Loucy (cell line): ENCODE results near the gene SEMA6D.

Experiments
- H2AFZ ChIP-seq: fragments of 200-600 bp; sonication (generic); 2 replicates; pipeline ENCODE4 v1.6.0; 2016; ENCODE audit warnings: antibody characterized with exemption, mild to moderate bottlenecking, low read length, moderate library complexity
- H3F3A ChIP-seq: fragments of 200-600 bp; 2 replicates; pipeline ENCODE4 v1.6.0; 2016; ENCODE audit warnings: antibody characterized with exemption, low read depth, mild to moderate bottlenecking
- H3K27me3 ChIP-seq: fragments of 200-600 bp; sonication (generic); 2 replicates; pipeline ENCODE4 v1.6.1; 2014; ENCODE audit warnings: low read length, mild to moderate bottlenecking; ENCODE audit not compliant: insufficient read depth, poor library complexity, severe bottlenecking
- H3K36me3 ChIP-seq: fragments of 200-600 bp; sonication (generic); 2 replicates; pipeline ENCODE4 v1.6.1; 2016; ENCODE audit warnings: low read length; ENCODE audit not compliant: insufficient read depth
- H3K4me1 ChIP-seq: fragments of 200-600 bp; sonication (generic); 2 replicates; pipeline ENCODE4 v1.5.1; 2014; ENCODE audit warnings: low read length, mild to moderate bottlenecking; ENCODE audit not compliant: insufficient read depth, poor library complexity, severe bottlenecking
- H3K4me2 ChIP-seq: fragments of 200-600 bp; sonication (generic); 2 replicates; pipeline ENCODE4 v1.6.0; 2014; ENCODE audit warnings: antibody characterized with exemption, low read length, low read depth, mild to moderate bottlenecking; ENCODE audit not compliant: poor library complexity, severe bottlenecking
- H3K4me3 ChIP-seq: fragments of 200-600 bp; sonication (generic); 2 replicates; pipeline ENCODE4 v1.5.1; 2014; ENCODE audit warnings: low read length, mild to moderate bottlenecking, mixed read lengths; ENCODE audit not compliant: poor library complexity, severe bottlenecking
- H3K79me2 ChIP-seq: fragments of 200-600 bp; sonication (generic); 2 replicates; pipeline ENCODE4 v1.6.1; 2014; ENCODE audit warnings: low read length; ENCODE audit not compliant: insufficient read depth
- H3K9ac ChIP-seq: fragments of 200-600 bp; sonication (generic); 2 replicates; pipeline ENCODE4 v1.6.0; 2014; ENCODE audit warnings: mild to moderate bottlenecking, low read depth, low read length, moderate library complexity; ENCODE audit not compliant: poor library complexity, severe bottlenecking
- H3K9me2 ChIP-seq: fragments of 200-600 bp; sonication (generic); replicated peaks from 2 replicates; pipeline ENCODE4 v1.6.1; 2016; ENCODE audit warnings: low read depth, low read length, mixed read lengths
- H3K9me3 ChIP-seq: fragments of 200-600 bp; sonication (generic); 2 replicates; pipeline ENCODE4 v1.6.1; 2014; ENCODE audit warnings: mild to moderate bottlenecking, antibody characterized with exemption, low read length, low read depth; ENCODE audit not compliant: insufficient read depth
- H4K20me1 ChIP-seq: fragments of 200-600 bp; sonication (generic); 2 replicates; pipeline ENCODE4 v1.6.0; 2014; ENCODE audit warnings: antibody characterized with exemption, low read length, mild to moderate bottlenecking; ENCODE audit not compliant: insufficient read depth, poor library complexity, severe bottlenecking
- EZH2phosphoT487 ChIP-seq: fragments of 200-600 bp; IDR thresholded peaks from 2 replicates; pipeline ENCODE4 v1.6.1; 2018; ENCODE audit warnings: antibody characterized with exemption, mild to moderate bottlenecking, moderate library complexity, borderline replicate concordance
- TF ChIP-seq, protein P1 (sequence below): fragments of 200-600 bp; sonication (generic); conservative IDR thresholded peaks from 2 replicates; pipeline ENCODE4 v1.5.1; 2014; ENCODE audit warnings: mild to moderate bottlenecking, antibody characterized with exemption, low read length

The SEMA6D gene

DNA sequence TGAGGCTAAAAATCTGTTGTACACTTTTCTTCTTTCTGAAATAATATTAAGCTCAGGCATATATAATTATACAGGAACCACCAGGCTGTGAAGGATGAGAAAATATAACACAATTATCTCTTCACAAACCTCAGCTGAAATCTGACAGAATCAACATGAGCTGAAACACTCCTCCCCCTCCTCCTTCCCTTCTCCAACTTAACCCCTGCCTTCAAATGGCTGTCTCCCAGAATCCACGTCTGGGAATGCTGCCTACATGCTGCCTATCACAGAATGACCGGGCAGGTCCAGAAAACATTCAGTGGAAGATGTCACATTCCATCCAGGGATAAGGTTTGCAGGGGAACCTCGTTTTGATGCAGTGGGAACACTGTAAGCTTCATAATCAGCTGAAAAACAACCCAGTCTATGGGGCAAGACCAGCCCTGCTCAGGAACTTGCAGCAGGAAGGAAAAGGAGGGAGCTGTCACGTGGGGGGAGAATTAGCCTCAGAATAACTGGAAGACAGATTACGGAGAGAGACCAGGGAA is 44.0 kb upstream of the SEMA6D start:
- Histone ChIP-seq H3K27me3 (no peaks in the 10 kb centered on the region), H3K9me3 (peaks cover 2% of the 10 kb centered on the region; the same call in 1 of the 2 replicates), H3K79me2 (no peaks in the 10 kb centered on the region), H3K4me2 (no peak overlapping the region), H3F3A (no peaks in the 10 kb centered on the region), H4K20me1 (no peaks in the 10 kb centered on the region), H3K36me3 (no peaks in the 10 kb centered on the region), H3K4me3 (no peak overlapping the region), H3K9ac (no peak overlapping the region), H3K4me1 (no peaks in the 10 kb centered on the region), H2AFZ (no peak overlapping the region), H3K9me2 (no peaks in the 10 kb centered on the region)
- TF ChIP-seq EZH2phosphoT487 = no peak
- TF ChIP-seq, protein P1, sequence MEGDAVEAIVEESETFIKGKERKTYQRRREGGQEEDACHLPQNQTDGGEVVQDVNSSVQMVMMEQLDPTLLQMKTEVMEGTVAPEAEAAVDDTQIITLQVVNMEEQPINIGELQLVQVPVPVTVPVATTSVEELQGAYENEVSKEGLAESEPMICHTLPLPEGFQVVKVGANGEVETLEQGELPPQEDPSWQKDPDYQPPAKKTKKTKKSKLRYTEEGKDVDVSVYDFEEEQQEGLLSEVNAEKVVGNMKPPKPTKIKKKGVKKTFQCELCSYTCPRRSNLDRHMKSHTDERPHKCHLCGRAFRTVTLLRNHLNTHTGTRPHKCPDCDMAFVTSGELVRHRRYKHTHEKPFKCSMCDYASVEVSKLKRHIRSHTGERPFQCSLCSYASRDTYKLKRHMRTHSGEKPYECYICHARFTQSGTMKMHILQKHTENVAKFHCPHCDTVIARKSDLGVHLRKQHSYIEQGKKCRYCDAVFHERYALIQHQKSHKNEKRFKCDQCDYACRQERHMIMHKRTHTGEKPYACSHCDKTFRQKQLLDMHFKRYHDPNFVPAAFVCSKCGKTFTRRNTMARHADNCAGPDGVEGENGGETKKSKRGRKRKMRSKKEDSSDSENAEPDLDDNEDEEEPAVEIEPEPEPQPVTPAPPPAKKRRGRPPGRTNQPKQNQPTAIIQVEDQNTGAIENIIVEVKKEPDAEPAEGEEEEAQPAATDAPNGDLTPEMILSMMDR = no peak

DNA sequence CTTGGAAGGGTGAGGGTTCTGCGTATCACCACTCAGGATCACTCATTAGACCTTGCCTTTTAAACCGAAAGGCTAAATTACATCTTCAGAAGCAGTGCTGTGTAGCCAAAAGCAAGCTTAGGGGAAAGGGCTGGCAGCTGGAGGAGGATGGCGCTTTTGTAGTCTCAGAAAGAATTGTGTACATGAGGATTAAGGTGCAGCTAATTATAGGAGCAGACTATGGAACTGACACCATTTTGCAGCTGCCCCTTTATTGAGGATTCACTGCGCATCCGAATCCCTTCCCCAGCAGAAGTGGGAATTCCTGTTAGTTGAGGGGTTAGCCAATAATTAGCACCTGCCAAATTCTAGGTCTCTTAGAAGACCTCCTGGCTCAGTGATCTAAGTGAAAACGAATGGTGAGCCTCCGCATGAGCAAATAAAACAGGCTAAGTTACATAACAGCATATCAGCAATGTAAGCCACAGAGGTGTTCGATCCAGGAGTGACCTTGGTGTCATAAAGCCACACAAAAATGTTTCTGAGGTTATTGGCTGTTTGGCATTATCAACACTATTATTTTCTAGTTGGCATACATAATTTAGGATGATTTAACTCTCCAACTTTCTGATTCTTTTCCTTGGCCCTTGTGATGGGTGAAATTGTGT is 42.6 kb upstream of the SEMA6D start:
- Histone ChIP-seq H3K9me3 (peaks cover 2% of the 10 kb centered on the region; the same call in 1 of the 2 replicates), H3K27me3 (no peaks in the 10 kb centered on the region), H3K9me2 (no peaks in the 10 kb centered on the region), H3K9ac (no peak overlapping the region), H3K79me2 (no peaks in the 10 kb centered on the region), H2AFZ (no peak overlapping the region), H4K20me1 (no peaks in the 10 kb centered on the region), H3F3A (no peaks in the 10 kb centered on the region), H3K4me3 (no peak overlapping the region), H3K4me2 (no peak overlapping the region), H3K4me1 (no peaks in the 10 kb centered on the region), H3K36me3 (no peaks in the 10 kb centered on the region)
- no peak for TF ChIP-seq EZH2phosphoT487
- TF ChIP-seq, protein P1 = no peak

DNA sequence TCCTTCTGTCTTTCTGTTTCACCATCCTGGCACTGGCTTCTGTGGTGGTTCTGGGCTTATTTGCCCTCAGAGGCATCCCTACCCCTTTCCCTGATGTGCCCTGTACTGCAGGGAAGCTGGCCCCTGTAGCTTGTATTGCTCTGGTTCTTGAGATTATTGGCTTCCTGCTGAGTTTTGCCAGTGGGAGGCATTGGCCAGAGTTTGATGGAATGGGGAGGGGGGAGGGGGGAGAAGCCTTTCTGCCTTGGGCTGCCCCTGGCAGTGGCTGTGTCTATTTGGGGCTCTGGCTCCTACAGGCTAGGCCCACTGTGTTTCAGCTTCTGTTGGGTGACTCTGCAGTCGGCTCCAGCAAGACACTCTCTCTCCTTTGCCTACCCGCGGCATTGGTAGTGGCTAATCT is 41.6 kb upstream of the SEMA6D start:
- no peak for TF ChIP-seq EZH2phosphoT487
- TF ChIP-seq, protein P1 = no peak
- H3K9me2 ChIP-seq = no peaks in the 10 kb centered on the region
- H2AFZ ChIP-seq = no peak overlapping the region

More for the DNA sequence above, 41.6 kb upstream of the SEMA6D start:
- no peaks in the 10 kb centered on the region for H3K36me3 ChIP-seq
- no peaks in the 10 kb centered on the region for H4K20me1 ChIP-seq
- H3F3A ChIP-seq = no peaks in the 10 kb centered on the region
- H3K4me1 ChIP-seq = no peaks in the 10 kb centered on the region
- H3K9me3 ChIP-seq = peaks cover 2% of the 10 kb centered on the region; the same call in 1 of the 2 replicates
- H3K79me2 ChIP-seq = no peaks in the 10 kb centered on the region
- H3K4me2 ChIP-seq = no peak overlapping the region
- no peak overlapping the region for H3K9ac ChIP-seq
- no peaks in the 10 kb centered on the region for H3K27me3 ChIP-seq
- H3K4me3 ChIP-seq = no peak overlapping the region
